Renal cortex interstitium (tissue), 11 donors: ENCODE data around the gene TANC2. TPM values are rescaled to one million over a fixed set of nuclear protein-coding genes. Genes with fewer than 3 reads are reported as not detected.
"Not testable (repeated sequence)": the region's sequence is repeated elsewhere in the genome, so short reads cannot be mapped to it uniquely, and the experiment has no call there.

Experiments used
- DNase-seq, 11 donors: peaks; one replicate each; pipeline ENCODE4 v3.0.0-alpha.2; 2013; ENCODE audit warnings: low read depth in 9 of 11, low spot score in 4 of 11; ENCODE audit errors: extremely low read depth in 1 of 11
- polyA plus RNA-seq, 3 donors: library from polyadenylated mRNA; unstranded; fragments of 120-200 nt; gene quantifications; one replicate each; pipeline ENCODE4 v1.2.1, GENCODE V29; 2013; ENCODE audit not compliant: insufficient read length in 3 of 3

The TANC2 gene
- polyA plus RNA-seq, 3 donors: 26.7 to 30.9 (median 29.1) TPM

- DNase-seq: no peak
Observed at GRCh38 chr17:62949036-62949435, 17.0 kb upstream of the TANC2 start.

- no peak for DNase-seq
Observed at GRCh38 chr17:62950067-62950466, 16.0 kb upstream of the TANC2 start.

GRCh38 chr17:62955841-62956352, 10.1 kb upstream of the TANC2 start:
- DNase-seq: no peak

GRCh38 chr17:62963296-62963695, 2.7 kb upstream of the TANC2 start:
- DNase-seq: no peak

- no peak for DNase-seq
Observed at GRCh38 chr17:62964506-62964905, 1.5 kb upstream of the TANC2 start.

GRCh38 chr17:62965174-62965685, 805 bp upstream of the TANC2 start:
- DNase-seq: peak in 6 of 11 donors; percentile 8 to 47 (median 18)

- DNase-seq: peak in 6 of 11 donors; percentile 18 to 54 (median 29)
Observed at GRCh38 chr17:62966426-62967204, 580 bp downstream of the TANC2 start.

GRCh38 chr17:62967205-62967529, 1.1 kb downstream of the TANC2 start:
- DNase-seq: no peak

- DNase-seq: peak in 10 of 11 donors; percentile 46 to 81 (median 68)
Observed at GRCh38 chr17:62968445-62968923, 2.4 kb downstream of the TANC2 start.

GRCh38 chr17:62970610-62971009, 4.6 kb downstream of the TANC2 start:
- no peak for DNase-seq

GRCh38 chr17:62971853-62972252, 5.8 kb downstream of the TANC2 start:
- no peak for DNase-seq

- DNase-seq: no peak
Observed at GRCh38 chr17:62974788-62975187, 8.8 kb downstream of the TANC2 start.

GRCh38 chr17:62975206-62975605, 9.2 kb downstream of the TANC2 start:
- no peak for DNase-seq

- DNase-seq: not testable (repeated sequence)
Observed at GRCh38 chr17:62976643-62977231, 10.7 kb downstream of the TANC2 start.

GRCh38 chr17:62980842-62981241, 14.8 kb downstream of the TANC2 start:
- no peak for DNase-seq

- DNase-seq: no peak
Observed at GRCh38 chr17:62981933-62982332, 15.9 kb downstream of the TANC2 start.

GRCh38 chr17:62984801-62985200, 18.8 kb downstream of the TANC2 start:
- no peak for DNase-seq

- DNase-seq: no peak
Observed at GRCh38 chr17:62986549-62986948, 20.5 kb downstream of the TANC2 start.

GRCh38 chr17:62987136-62987535, 21.1 kb downstream of the TANC2 start:
- no peak for DNase-seq

- no peak for DNase-seq
Observed at GRCh38 chr17:62989501-62989900, 23.5 kb downstream of the TANC2 start.
